AG10803 (cell line): ENCODE measurements around the gene C16orf89.
A peak's percentile ranks its signal among the peaks of the same experiment; 100 is the strongest.

ENCODE experiments used
- DNase-seq: peaks from one replicate; pipeline ENCODE4 v3.0.0; 2010; ENCODE audit warnings: low read depth
- H3K4me3 ChIP-seq: 2 replicates; pipeline ENCODE4 v1.5.1; 2011; ENCODE audit warnings: mild to moderate bottlenecking, low read length, control low read depth
- TF ChIP-seq, protein P1 (sequence below): conservative IDR thresholded peaks from 2 replicates; pipeline ENCODE4 v1.5.1; 2011; ENCODE audit warnings: mild to moderate bottlenecking, low read length, control low read depth, inconsistent platforms

The C16orf89 gene

DNA sequence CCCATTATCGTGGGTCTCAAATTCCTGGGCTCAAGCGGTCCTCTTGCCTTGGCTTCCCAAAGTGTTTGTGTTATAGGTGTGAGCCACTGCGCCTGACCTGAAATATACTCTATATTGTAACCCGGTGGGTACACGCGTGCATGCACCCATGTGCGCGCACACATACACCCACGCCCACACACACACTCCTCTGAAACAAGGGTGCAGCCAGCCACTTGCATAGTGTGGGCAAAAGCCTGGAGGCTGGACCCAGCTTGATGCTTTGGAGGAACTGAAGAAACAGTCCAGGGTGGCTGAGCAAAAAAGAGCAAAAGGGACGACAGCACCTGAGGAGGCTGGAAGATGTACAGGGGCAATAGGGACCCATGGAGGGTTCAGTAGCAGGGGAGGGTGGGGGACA, 61.9 kb downstream of the C16orf89 start:
- no peak for DNase-seq
- TF ChIP-seq, protein P1, sequence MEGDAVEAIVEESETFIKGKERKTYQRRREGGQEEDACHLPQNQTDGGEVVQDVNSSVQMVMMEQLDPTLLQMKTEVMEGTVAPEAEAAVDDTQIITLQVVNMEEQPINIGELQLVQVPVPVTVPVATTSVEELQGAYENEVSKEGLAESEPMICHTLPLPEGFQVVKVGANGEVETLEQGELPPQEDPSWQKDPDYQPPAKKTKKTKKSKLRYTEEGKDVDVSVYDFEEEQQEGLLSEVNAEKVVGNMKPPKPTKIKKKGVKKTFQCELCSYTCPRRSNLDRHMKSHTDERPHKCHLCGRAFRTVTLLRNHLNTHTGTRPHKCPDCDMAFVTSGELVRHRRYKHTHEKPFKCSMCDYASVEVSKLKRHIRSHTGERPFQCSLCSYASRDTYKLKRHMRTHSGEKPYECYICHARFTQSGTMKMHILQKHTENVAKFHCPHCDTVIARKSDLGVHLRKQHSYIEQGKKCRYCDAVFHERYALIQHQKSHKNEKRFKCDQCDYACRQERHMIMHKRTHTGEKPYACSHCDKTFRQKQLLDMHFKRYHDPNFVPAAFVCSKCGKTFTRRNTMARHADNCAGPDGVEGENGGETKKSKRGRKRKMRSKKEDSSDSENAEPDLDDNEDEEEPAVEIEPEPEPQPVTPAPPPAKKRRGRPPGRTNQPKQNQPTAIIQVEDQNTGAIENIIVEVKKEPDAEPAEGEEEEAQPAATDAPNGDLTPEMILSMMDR, result no peak
- no peak overlapping the region for H3K4me3 ChIP-seq

DNA sequence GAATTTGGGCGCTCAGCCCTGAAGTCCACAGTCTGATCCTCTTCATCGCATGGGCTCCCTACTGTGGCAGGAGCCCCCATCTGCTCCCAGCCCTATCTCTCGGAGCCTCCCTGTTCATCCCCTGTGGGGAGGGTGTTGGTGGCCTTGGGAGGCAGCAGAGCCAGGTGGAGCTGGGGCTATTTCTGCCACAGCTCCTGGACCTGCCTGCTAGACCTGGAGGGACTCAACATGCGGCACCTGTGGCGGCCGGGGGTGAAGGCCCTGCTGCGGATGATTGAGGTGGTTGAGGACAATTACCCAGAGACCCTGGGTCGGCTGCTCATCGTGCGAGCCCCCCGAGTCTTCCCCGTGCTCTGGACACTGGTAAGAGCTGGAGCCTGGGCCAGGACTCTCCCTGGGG, 62.5 kb downstream of the C16orf89 start:
- TF ChIP-seq, protein P1, result no peak
- no peak overlapping the region for H3K4me3 ChIP-seq
- DNase-seq, result no peak

DNA sequence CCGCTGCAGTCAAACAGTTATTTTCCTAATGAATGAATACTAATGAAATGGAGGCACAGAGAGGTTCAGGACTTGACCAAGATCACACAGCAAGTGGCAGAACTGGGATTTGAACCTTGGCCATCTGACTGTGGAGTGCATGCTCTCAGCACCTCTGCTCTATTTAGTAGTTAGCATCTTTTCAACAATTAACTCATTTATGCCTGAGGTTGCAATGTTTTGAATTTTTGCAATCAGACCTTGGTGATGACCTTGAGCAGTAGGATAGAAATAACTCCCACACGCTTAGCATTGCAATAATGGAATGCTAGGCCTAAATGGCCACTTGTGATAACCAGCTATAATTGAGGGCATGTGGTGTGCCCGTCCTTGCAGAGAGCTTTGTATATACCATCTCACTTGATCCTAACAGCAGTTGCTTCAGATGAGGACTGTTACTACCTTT, 63.0 kb downstream of the C16orf89 start:
- no peak overlapping the region for H3K4me3 ChIP-seq
- DNase-seq, result no peak
- TF ChIP-seq, protein P1, result no peak

DNA sequence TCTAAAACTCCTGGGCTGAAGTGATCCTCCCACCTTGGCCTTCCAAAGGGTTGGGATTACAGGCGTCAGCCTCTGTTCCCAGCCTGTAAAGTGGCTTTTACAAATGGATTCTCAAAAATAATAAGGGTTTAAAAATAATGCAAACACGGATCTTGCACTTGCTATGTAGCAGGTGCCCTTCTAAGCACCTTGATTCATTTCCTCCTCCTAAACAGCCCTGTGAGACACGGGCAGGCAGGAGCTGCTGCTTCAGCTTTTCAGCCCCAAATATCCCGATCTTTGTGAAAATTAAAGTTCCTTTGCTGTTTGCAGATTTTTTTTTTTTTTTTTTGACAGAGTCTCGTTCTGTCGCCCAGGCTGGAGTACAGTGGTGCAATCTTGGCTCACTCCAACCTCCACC, 63.8 kb downstream of the C16orf89 start:
- DNase-seq, result no peak
- no peak overlapping the region for H3K4me3 ChIP-seq
- TF ChIP-seq, protein P1, result no peak

DNA sequence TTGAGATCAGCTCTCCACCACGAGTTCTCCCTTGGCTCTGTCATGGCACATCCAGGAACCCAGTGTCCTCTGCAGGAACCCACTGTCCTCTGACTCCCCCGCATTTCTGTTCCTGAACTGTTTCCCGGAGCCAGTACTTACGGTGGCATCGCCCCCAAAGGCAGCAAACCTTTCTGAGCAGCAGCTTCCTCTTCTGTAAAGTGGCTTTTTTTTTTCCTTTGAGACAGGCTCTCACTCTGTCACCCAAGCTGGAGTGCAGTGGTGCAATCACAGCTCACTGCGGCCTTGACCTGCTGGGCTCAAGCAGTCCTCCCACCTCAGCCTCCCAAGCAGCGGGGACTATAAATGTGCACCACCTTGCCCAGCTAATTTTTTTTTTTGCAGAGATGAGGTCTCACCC, 64.2 kb downstream of the C16orf89 start:
- no peak for DNase-seq
- TF ChIP-seq, protein P1, result no peak
- no peak overlapping the region for H3K4me3 ChIP-seq

GRCh38 chr16:5000573-5001001, 65.2 kb downstream of the C16orf89 start:
- H3K4me3 ChIP-seq, result no peak overlapping the region
- TF ChIP-seq, protein P1, result no peak
- no peak for DNase-seq

DNA sequence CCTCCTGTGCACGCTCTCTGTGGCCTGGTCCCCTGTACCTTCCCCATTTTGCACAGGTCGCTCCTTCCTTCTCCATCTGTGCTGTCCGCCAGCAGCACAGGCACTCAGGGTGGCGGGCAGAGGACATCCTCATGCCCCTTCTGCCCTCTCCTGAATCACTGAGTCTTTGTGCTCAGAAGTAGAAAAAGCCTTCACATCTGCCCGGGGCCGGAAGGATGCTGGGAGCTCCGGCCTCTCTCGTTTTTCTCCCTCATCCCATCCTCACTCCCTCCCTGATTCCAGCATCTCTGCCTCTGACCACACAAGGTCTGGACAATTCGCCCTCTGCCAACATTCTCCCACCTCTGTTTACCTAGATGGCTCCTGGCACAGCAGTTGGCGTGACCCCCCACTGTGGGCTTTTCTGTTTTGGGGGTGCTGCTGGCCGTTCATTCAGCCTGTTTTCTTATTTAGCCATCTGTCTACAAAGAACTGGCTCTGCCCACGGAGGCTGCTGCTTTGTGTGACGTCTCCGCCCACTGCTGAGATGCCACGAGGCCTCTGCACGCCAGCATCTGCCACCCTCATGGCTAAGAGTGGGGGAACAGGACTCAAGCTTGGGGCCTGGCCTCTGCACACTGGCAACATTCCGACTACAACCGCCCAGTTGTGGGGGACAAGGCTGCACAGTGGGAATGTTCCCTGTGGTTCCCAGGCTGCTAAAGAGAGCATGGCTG, 70.9 kb downstream of the C16orf89 start:
- TF ChIP-seq, protein P1, result no peak
- peak; percentile 8 for DNase-seq
- no peak overlapping the region for H3K4me3 ChIP-seq
